ENCODE results near the gene COL23A1. TPM values are rescaled to one million over a fixed set of nuclear protein-coding genes. Genes with fewer than 3 reads are reported as not detected.

The COL23A1 gene
- total and polyA plus RNA-seq, 2 donors (not counting 1 experiment from before 2014, with no cell fraction given): 0.20 TPM; not detected in 1

DNA sequence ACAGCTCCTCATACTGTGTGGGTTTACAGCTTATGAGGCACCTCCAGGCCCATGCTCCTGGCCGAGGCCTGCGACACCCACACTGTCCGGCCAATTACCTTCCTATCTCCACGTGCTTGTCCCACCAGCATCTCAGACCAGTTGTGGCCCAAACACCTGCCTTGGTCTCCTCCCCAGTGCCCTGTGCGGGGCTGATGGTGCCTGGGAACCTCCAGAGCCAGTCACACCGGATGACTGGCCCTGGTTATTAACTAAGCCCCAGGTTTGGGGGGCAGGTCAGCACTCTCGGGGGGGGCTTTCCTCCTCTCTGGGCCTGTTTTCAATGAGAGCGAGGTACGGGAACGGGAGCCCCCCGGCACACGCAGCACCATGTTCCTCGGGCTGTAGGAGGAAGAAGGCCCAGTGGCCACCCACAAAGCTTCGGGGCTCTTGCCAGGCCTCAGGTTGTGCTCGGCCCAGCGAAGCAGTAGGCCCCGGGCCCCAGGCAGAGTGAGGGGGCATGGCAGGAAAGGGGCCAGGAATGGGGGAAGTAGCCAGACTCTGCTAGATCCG lies 281.6 kb downstream of the COL23A1 start:
- Mint-ChIP-seq H3K4me1 (no peaks in the 10 kb centered on the region), H3K27me3 (peaks cover 4% of the 10 kb centered on the region), H3K4me3 (no peak overlapping the region), H3K27ac (no peak overlapping the region), H3K9me3 (ENCODE audit: insufficient read depth) (no peaks in the 10 kb centered on the region)
- Histone ChIP-seq H4K20me1 (ENCODE audit: control insufficient read depth, insufficient read depth, low read length, poor library complexity, severe bottlenecking) (no peaks in the 10 kb centered on the region), H3K4me3 (ENCODE audit: control extremely low read depth in 1 of 5, extremely low read depth in 1 of 5, insufficient read depth in 1 of 5, low read depth in 2 of 5, low read length in 4 of 5) (no peak overlapping the region), H3K4me1 (ENCODE audit: control insufficient read depth in 2 of 2, insufficient read depth in 2 of 2, low read length in 2 of 2) (no peaks in the 10 kb centered on the region), H3K4me2 (replicated peaks; ENCODE audit: low read depth, low read length, poor library complexity, severe bottlenecking) (no peak overlapping the region), H2AFZ (ENCODE audit: insufficient read depth, low read depth, low read length, poor library complexity, severe bottlenecking) (no peak overlapping the region), H3K79me2 (ENCODE audit: control insufficient read depth, insufficient read depth, low read length) (no peaks in the 10 kb centered on the region), H3K9me3 (ENCODE audit: control extremely low read depth in 1 of 3, control insufficient read depth in 2 of 3, insufficient read depth in 1 of 3, low read length in 2 of 3) (no peaks in the 10 kb centered on the region), H3K36me3 (replicated peaks in 1 of 2; ENCODE audit: control extremely low read depth in 1 of 2, control insufficient read depth in 1 of 2, extremely low read depth in 1 of 2, insufficient read depth in 2 of 2, low read length in 1 of 2) (no peaks in the 10 kb centered on the region), H3K9ac (ENCODE audit: low read length) (no peak overlapping the region), H3K27me3 (replicated peaks in 1 of 4; ENCODE audit: control extremely low read depth in 1 of 4, control insufficient read depth in 3 of 4, insufficient read depth in 4 of 4, low read length in 3 of 4) (no peaks in the 10 kb centered on the region), H3K27ac (ENCODE audit: low read length in 2 of 2) (no peak overlapping the region)
- TF ChIP-seq, protein P1, sequence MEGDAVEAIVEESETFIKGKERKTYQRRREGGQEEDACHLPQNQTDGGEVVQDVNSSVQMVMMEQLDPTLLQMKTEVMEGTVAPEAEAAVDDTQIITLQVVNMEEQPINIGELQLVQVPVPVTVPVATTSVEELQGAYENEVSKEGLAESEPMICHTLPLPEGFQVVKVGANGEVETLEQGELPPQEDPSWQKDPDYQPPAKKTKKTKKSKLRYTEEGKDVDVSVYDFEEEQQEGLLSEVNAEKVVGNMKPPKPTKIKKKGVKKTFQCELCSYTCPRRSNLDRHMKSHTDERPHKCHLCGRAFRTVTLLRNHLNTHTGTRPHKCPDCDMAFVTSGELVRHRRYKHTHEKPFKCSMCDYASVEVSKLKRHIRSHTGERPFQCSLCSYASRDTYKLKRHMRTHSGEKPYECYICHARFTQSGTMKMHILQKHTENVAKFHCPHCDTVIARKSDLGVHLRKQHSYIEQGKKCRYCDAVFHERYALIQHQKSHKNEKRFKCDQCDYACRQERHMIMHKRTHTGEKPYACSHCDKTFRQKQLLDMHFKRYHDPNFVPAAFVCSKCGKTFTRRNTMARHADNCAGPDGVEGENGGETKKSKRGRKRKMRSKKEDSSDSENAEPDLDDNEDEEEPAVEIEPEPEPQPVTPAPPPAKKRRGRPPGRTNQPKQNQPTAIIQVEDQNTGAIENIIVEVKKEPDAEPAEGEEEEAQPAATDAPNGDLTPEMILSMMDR (IDR thresholded peaks at IDR 0.05): no peak
- no peak for TF ChIP-seq EZH2 (IDR thresholded peaks at IDR 0.05; ENCODE audit: borderline replicate concordance, insufficient read depth, low read depth, low read length, poor library complexity, severe bottlenecking)
- ChIA-PET POLR2A (no interaction called here), CTCF (no interaction called here)
- ATAC-seq (ENCODE audit: low read depth): no peak
- WGBS (ENCODE audit: insufficient coverage): 94% methylated on average over 17 of the region's 18 CpGs
- intact Hi-C loops (cut with micrococcal nuclease): no loop called here
- DNase-seq: no peak

DNA sequence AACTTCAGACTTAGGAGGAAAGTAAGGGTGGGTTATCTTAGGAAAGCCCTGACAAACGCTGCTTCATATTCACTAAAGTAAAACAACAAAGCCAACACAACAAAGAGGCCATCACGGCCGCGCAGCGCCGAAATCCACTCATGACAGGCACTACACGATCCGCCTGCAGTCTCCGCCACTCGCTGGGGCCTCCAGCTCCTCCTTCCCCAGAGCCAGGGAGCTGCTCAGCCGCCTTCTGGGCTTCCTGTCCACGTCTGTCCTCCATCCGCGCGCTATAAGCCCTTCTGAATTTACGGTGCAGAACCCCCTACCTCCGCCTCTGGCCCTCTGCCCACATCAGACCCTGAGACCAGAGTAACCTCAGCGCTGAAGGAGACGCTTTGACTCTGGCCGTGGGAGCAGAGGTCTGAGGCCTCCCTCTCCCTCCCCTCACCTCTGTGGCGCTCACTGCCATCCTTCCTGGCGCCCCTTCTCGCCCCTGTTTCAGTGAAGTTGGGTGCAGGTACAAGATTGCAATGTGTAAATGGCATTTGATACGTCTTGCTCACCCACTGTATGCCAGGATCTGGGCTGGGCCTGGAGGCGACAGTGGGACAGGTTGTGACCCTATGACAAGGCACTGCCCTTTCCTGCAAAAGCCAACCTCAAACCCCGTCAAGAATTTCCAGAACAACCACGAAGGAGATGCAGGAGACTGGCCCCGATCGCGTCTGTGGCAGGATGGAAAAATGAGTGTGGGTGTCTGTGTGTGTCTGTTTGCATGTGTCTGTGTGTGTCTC lies 282.7 kb downstream of the COL23A1 start:
- peaks cover 2% of the 10 kb centered on the region for H3K4me1 Mint-ChIP-seq
- CTCF ChIA-PET: no interaction called here

More for the DNA sequence above, 282.7 kb downstream of the COL23A1 start:
- no peaks in the 10 kb centered on the region for H3K9me3 Mint-ChIP-seq (ENCODE audit: insufficient read depth)
- H2AFZ ChIP-seq (ENCODE audit: insufficient read depth, low read depth, low read length, poor library complexity, severe bottlenecking): no peak overlapping the region
- H3K36me3 ChIP-seq (replicated peaks in 1 of 2; ENCODE audit: control extremely low read depth in 1 of 2, control insufficient read depth in 1 of 2, extremely low read depth in 1 of 2, insufficient read depth in 2 of 2, low read length in 1 of 2): no peaks in the 10 kb centered on the region
- H4K20me1 ChIP-seq (ENCODE audit: control insufficient read depth, insufficient read depth, low read length, poor library complexity, severe bottlenecking): no peaks in the 10 kb centered on the region
- H3K4me3 ChIP-seq (ENCODE audit: control extremely low read depth in 1 of 5, extremely low read depth in 1 of 5, insufficient read depth in 1 of 5, low read depth in 2 of 5, low read length in 4 of 5): no peak overlapping the region
- DNase-seq (no peak), ATAC-seq (ENCODE audit: low read depth) (no peak)
- TF ChIP-seq EZH2 (IDR thresholded peaks at IDR 0.05; ENCODE audit: borderline replicate concordance, insufficient read depth, low read depth, low read length, poor library complexity, severe bottlenecking): no peak
- TF ChIP-seq, protein P1 (IDR thresholded peaks at IDR 0.05): no peak
- 89% methylated on average over 24 of the region's 30 CpGs for WGBS (ENCODE audit: insufficient coverage)
- no peaks in the 10 kb centered on the region for H3K4me1 ChIP-seq (ENCODE audit: control insufficient read depth in 2 of 2, insufficient read depth in 2 of 2, low read length in 2 of 2)
- POLR2A ChIA-PET: no interaction called here
- no peaks in the 10 kb centered on the region for H3K79me2 ChIP-seq (ENCODE audit: control insufficient read depth, insufficient read depth, low read length)
- no peak overlapping the region for H3K4me3 Mint-ChIP-seq
- no peak overlapping the region for H3K27ac Mint-ChIP-seq
- peaks cover 4% of the 10 kb centered on the region for H3K27me3 Mint-ChIP-seq
- intact Hi-C loops (cut with micrococcal nuclease): no loop called here
- no peak overlapping the region for H3K27ac ChIP-seq (ENCODE audit: low read length in 2 of 2)
- H3K27me3 ChIP-seq (replicated peaks in 1 of 4; ENCODE audit: control extremely low read depth in 1 of 4, control insufficient read depth in 3 of 4, insufficient read depth in 4 of 4, low read length in 3 of 4): no peaks in the 10 kb centered on the region
- no peak overlapping the region for H3K9ac ChIP-seq (ENCODE audit: low read length)
- H3K9me3 ChIP-seq (ENCODE audit: control extremely low read depth in 1 of 3, control insufficient read depth in 2 of 3, insufficient read depth in 1 of 3, low read length in 2 of 3): peaks cover 0 to under 1% (median 0%) of the 10 kb centered on the region in 3 donors
- no peak overlapping the region for H3K4me2 ChIP-seq (replicated peaks; ENCODE audit: low read depth, low read length, poor library complexity, severe bottlenecking)

Measured in B cell (primary cell).